GM18511 (cell line): ENCODE results near the gene HOXA1.

Experiments
- ATAC-seq: cut with Tn5 transposase; IDR thresholded peaks from one replicate; pipeline ENCODE4 v1.9.1; 2021; ENCODE audit warnings: mild to moderate bottlenecking, moderate library complexity; ENCODE audit not compliant: unreplicated experiment

HOXA1 gene

GRCh38 chr7:27117887-27118491 is 22.2 kb upstream of the HOXA1 start:
- ATAC-seq = no peak

- ATAC-seq = no peak
Observed at GRCh38 chr7:27116962-27117886, 21.4 kb upstream of the HOXA1 start.

GRCh38 chr7:27116031-27116961 is 20.5 kb upstream of the HOXA1 start:
- ATAC-seq = no peak

- ATAC-seq = no peak
Observed at GRCh38 chr7:27115221-27116026, 19.6 kb upstream of the HOXA1 start.

GRCh38 chr7:27114881-27115220 is 19.1 kb upstream of the HOXA1 start:
- no peak for ATAC-seq

- no peak for ATAC-seq
Observed at GRCh38 chr7:27113991-27114769, 18.4 kb upstream of the HOXA1 start.

GRCh38 chr7:27112955-27113949 is 17.5 kb upstream of the HOXA1 start:
- ATAC-seq = no peak

- no peak for ATAC-seq
Observed at GRCh38 chr7:27112361-27112760, 16.6 kb upstream of the HOXA1 start.

GRCh38 chr7:27111751-27112277 is 16.0 kb upstream of the HOXA1 start:
- ATAC-seq = no peak

GRCh38 chr7:27111042-27111750 is 15.4 kb upstream of the HOXA1 start:
- no peak for ATAC-seq

- no peak for ATAC-seq
Observed at GRCh38 chr7:27110186-27111031, 14.6 kb upstream of the HOXA1 start.

GRCh38 chr7:27109466-27110185 is 13.8 kb upstream of the HOXA1 start:
- ATAC-seq = no peak

- ATAC-seq = no peak
Observed at GRCh38 chr7:27108390-27109127, 12.8 kb upstream of the HOXA1 start.

- ATAC-seq = no peak
Observed at GRCh38 chr7:27107391-27108381, 11.9 kb upstream of the HOXA1 start.
